Right lobe of liver (tissue), 4 donors: ENCODE results near the gene RAB35.

ENCODE experiments used
- POLR2A ChIP-seq: fragments of 450-650 bp; IDR thresholded peaks from one replicate; pipeline ENCODE4 v1.6.1; 2017; ENCODE audit warnings: antibody characterized with exemption, mild to moderate bottlenecking
- TF ChIP-seq, protein P1 (sequence below), 4 donors: fragments of 200-600 bp in 3 of 4; fragments of 450-650 bp in 1 of 4; IDR thresholded peaks; one replicate each; pipeline versions ENCODE4 v1.5.1 to v1.8.0; 2016 to 2022; ENCODE audit warnings: antibody characterized with exemption in 4 of 4, mild to moderate bottlenecking in 2 of 4
- donor health status: DM: no; HTN: no; CAD: no.
- donor health status: DM: no; HTN: no; CAD: no.
- donor health status: DM: no; HTN: yes; CAD: no.

DNA sequence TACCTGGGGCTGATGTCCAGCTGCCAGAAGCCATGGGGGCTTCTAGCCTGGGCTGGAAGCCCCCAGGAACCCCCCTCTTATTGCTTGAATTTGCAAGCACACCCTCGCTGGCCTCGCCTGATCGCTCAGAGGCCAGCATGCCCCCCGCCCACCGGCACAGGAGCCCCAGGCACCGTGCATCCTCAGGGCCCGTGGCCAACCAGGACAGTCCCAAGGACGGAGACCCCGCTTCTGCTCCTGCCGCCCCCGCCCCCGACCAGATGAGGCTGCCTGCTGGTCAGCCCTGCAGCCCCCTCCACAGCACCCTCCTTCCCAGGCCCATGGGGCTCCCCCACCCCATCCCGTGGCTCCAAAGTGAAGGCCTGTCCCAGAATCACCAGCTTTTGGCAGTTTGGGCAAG lies 21.2 kb downstream of the RAB35 start:
- TF ChIP-seq, protein P1, sequence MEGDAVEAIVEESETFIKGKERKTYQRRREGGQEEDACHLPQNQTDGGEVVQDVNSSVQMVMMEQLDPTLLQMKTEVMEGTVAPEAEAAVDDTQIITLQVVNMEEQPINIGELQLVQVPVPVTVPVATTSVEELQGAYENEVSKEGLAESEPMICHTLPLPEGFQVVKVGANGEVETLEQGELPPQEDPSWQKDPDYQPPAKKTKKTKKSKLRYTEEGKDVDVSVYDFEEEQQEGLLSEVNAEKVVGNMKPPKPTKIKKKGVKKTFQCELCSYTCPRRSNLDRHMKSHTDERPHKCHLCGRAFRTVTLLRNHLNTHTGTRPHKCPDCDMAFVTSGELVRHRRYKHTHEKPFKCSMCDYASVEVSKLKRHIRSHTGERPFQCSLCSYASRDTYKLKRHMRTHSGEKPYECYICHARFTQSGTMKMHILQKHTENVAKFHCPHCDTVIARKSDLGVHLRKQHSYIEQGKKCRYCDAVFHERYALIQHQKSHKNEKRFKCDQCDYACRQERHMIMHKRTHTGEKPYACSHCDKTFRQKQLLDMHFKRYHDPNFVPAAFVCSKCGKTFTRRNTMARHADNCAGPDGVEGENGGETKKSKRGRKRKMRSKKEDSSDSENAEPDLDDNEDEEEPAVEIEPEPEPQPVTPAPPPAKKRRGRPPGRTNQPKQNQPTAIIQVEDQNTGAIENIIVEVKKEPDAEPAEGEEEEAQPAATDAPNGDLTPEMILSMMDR (IDR thresholded peaks at IDR 0.05) = no peak
- no peak for TF ChIP-seq POLR2A
